Measurements from ENCODE around the gene RASSF10.

Gene RASSF10

DNA sequence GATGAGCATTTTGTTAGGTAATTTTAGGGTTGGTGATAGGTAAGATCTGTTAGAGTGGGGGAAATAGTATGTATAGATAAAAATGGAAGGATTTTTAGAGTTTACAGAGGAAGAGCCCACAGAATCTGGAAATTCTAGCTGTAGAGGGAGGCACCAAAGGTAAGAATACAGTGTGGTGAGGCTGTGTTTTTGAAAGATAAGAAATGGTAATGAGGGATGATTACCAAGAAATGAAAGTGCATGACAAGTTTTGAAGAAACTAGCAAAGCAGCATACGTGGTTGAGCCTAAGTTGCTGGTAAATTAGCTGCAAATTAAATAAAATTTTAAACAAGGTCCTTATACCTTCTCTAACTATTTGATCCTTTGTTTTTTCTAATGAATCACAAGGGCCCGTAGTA lies 14.6 kb upstream of the RASSF10 start:
- DNase-seq (ENCODE audit: low read depth), result no peak

GRCh38 chr11:12995188-12995587 lies 13.9 kb upstream of the RASSF10 start:
- no peak for DNase-seq (ENCODE audit: low read depth)

GRCh38 chr11:12995823-12996222 lies 13.3 kb upstream of the RASSF10 start:
- no peak for DNase-seq (ENCODE audit: low read depth)

DNA sequence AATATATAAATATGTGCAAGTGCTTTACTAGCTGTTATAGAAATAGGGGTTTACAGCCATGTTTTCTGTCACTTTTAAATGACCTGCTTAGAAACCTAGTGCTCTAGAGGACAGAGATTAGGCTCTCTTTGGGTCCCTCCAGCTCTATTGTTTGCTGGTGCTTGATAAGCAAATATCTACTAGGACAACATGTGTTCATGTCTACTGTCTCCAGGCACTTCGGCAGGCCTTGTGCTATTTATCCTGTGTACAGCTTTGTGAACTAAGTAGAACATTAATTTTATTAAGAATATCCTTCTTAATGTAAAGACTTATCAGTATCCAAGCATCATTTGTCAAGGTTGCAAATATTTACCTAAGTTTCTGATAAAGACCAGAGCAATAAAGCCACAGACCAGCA lies 11.9 kb upstream of the RASSF10 start:
- no peak for DNase-seq (ENCODE audit: low read depth)

GRCh38 chr11:12998336-12998735 lies 10.8 kb upstream of the RASSF10 start:
- DNase-seq (ENCODE audit: low read depth), result no peak

DNA sequence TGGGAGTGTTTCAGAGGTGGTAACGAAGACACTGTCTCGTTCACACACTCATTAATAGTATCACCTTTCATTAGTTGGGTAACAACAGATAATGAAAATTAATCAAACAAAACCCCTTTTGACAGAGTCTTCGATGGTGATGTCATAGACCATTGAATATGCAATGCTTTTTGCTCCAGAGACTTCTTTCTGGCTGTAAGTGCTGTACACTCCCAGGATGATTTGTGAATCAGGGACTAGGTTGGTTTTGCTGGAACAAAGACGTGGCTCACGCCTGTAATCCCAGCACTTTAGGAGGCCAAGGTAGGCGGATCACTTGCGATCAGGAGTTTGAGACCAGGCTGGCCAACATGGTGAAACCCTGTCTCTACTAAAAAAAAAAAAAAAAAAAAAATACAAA lies 9.5 kb upstream of the RASSF10 start:
- DNase-seq (ENCODE audit: low read depth), result no peak

DNA sequence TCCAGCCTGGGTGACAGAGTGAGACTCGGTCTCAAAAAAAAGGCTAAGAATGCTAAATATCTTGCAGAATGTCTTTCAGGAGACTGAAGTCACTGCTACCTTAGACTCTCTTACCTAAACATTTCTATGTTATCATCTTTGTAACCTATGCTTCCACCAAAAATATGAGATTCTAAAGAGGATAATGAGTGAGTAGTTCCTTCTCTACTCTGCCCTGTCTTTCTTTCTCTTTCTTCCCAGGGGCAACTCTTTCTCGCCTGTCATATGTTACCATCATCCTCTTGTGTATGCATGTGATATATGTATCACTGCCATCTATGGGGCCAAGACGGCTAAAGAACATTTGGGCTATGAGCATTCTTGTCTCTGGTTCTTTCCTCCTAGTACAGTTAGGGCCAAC lies 9.0 kb upstream of the RASSF10 start:
- DNase-seq (ENCODE audit: low read depth), result no peak

GRCh38 chr11:13000721-13001120 lies 8.4 kb upstream of the RASSF10 start:
- no peak for DNase-seq (ENCODE audit: low read depth)

DNA sequence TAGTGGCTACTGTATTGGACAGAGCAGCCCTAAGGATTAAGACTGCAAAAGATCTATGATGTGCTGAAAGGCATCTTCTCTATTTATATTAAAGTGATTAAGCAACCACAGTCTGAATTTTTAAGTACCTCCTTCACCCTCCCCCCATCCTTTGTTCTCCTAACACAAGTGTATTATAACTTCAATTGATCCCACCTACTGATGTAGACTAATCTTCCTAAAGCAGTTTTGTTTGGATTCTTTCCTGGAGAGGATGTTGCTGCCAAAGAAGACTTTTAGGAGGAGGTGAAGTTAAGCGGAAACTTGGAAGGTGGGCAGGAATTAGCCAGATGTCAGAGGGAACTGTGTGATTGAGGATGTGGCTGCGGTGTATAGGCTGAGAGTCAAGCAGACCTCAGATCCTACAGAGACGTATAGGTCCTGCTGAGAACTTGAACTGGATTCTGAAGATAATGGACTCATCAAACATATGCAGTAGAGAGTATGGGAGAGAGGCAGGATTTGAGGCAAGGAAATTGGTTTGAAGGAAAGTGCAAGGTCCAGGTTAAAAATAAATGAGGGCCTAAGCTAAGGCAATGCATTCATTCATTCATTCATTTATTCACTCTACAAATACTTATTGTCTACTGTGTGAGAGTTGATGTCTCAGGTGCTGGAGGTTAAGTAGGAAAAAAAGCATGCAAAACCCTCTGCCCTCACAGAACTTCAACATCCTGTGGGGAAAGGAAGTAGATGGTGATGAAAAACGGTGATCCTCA lies 5.2 kb upstream of the RASSF10 start:
- DNase-seq (ENCODE audit: low read depth), result no peak

DNA sequence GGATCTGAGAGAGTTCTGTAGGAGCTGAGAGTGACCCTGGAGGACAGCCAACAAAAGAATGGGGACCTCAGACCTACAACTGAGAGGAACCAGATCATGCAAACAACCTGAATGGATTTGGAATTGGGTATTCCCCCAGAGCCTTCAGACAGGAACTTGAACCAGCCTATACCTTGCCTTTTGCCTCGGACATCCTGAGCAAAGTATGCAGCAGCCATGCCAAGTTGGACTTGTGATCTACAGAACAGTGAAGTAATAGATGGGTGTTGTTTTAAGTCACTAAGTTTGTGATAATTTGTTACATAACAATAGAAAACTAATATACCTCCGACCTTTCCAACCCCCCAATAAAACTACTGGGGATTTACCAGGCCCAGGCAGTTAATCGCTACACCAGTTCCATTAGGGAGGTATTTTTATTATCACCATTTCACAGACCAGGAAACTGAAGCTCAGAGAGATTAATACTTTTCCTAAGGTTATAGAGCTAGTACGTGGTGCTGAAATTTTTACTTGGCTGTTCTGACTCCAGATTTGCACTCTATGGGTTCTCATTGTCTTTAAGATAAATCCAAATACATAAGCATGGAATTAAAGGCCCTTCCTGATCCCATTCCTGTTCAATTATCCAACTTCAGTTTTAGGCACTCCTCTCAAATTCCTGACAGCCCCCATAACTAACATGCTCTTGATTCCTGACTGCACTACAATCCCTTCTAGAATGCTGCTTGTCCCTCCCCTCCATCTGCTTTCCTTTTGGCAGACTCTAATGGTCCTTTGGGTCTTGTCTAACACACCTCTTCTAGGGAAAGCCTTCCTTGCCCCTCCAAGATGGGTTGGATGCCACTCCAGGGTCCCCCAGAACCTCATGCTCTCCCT lies 1.7 kb upstream of the RASSF10 start:
- no peak for DNase-seq (ENCODE audit: low read depth)

GRCh38 chr11:13008061-13008435 lies 1.1 kb upstream of the RASSF10 start:
- DNase-seq (ENCODE audit: low read depth), result no peak

DNA sequence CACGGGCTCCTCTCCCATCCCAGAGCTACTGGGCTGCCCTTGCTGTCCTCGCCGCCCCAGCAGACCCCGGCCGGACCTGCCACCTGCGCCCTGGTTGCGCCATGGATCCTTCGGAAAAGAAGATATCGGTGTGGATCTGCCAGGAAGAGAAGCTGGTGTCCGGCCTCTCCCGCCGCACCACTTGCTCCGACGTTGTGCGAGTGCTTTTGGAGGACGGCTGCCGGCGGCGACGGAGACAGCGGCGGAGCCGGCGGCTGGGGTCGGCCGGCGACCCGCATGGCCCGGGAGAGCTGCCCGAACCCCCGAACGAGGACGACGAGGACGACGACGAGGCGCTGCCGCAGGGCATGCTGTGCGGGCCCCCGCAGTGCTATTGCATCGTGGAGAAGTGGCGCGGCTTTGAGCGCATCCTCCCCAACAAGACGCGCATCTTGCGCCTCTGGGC lies 382 bp downstream of the RASSF10 start:
- no peak for DNase-seq (ENCODE audit: low read depth)

DNA sequence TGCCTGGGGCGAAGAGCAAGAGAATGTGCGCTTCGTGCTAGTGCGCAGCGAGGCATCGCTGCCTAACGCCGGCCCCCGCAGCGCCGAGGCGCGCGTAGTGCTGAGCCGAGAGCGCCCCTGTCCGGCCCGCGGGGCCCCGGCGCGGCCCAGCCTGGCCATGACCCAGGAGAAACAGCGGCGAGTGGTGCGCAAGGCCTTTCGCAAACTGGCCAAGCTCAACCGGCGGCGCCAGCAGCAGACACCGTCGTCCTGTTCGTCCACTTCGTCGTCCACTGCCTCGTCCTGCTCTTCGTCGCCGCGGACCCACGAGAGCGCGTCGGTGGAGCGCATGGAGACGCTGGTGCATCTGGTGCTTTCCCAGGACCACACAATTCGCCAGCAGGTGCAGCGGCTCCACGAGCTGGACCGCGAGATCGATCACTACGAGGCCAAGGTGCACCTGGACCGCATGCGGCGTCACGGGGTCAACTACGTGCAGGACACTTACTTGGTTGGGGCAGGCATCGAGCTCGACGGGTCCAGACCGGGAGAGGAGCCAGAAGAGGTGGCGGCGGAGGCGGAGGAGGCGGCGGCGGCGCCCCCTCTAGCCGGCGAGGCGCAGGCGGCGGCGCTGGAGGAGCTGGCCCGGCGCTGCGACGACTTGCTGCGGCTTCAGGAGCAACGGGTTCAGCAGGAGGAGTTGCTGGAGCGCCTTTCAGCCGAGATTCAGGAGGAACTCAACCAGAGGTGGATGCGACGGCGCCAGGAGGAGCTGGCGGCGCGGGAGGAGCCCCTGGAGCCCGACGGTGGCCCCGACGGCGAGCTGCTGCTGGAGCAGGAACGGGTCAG lies 1.0 kb downstream of the RASSF10 start:
- DNase-seq (ENCODE audit: low read depth), result no peak

- DNase-seq (ENCODE audit: low read depth), result no peak
These were observed 1.8 kb downstream of the RASSF10 start for GRCh38 chr11:13010749-13011465.

GRCh38 chr11:13011466-13012055 lies 2.4 kb downstream of the RASSF10 start:
- no peak for DNase-seq (ENCODE audit: low read depth)

DNA sequence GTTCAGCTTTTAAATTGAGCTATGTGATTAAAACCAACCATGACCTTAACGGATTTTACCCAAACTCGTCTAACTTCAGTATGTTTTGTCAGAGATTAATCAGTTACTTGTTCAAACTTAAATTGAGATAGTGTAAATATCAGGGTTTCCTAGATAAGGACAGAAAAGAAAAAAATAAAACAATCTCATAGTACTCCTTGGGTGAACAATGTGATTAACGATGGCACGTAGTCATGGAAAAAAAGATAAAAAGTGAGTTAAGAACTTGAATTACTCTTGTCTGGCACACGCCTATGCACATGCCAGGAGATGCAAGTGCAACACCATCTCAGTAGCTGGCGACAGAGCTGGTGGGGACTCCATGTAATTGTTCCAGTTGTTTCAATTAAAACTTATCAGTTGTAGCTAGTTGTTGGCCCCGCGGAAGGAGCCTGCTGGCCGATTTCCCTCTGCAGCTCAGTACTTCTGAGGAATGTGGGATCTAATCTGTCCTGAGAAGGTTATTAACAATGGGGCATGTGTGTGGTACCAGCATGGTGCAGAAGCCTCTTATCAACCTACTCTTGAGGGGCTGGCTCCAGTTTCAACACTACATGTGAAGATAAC lies 3.0 kb downstream of the RASSF10 start:
- no peak for DNase-seq (ENCODE audit: low read depth)

GRCh38 chr11:13013054-13013488 lies 4.0 kb downstream of the RASSF10 start:
- DNase-seq (ENCODE audit: low read depth), result no peak

GRCh38 chr11:13015753-13016152 lies 6.6 kb downstream of the RASSF10 start:
- DNase-seq (ENCODE audit: low read depth), result no peak

DNA sequence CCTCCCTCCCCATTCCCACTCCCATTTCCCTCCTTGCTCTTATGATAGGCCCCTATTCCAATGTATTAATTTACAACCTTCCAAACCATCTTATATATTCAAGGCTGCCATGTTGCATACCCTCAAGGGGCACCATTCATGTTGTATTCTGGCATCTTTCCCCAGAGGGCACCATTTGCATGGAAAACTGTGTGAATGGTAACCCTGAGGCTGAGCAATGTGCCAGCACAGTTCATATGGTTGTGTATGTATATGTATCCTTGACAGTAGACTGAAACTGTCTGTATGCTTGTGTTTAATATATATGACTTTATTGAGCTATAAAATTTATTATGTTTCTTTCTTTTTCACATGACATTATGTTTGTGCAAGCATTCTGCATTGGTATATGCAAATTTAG lies 7.3 kb downstream of the RASSF10 start:
- no peak for DNase-seq (ENCODE audit: low read depth)

DNA sequence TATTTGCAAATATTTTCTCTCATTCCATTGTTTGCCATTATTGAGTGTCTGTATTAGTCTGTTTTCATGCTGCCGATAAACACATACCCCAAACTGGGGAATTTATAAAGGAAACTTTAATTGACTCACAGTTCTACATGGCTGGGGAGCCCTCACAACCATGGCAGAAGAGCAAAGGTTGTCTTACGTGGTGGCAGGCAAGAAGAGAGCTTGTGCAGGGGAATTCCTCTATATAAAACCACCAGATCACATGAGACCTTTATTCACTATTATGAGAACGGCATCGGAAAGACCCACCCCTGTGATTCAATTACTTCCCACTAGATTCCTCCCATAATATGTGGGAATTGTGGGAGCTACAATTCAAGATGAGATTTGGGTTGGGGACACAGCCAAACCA lies 10.2 kb downstream of the RASSF10 start:
- DNase-seq (ENCODE audit: low read depth), result no peak

DNA sequence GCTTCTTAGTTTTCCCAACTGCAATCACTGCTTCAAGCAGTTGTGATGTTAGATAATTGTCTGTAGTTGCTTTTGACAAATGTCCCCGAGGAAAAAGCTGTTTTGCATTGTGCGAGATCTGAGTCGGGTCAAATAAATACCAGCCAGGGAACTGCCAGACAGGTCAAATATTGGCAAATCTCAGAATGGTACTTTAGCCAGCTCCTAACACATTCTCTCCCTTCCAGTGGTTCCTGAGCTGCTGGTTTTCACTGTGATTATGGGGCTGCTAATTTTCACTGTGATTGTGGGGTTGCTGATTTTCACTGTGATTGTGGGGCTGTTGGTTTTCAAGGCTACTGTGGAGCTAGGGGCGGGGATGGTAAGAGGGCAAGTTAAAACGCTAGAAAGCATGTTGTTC lies 14.3 kb downstream of the RASSF10 start:
- DNase-seq (ENCODE audit: low read depth), result no peak

Measured in T follicular helper cell (primary cell).